ENCODE results near the gene SYT2.

SYT2 gene

DNA sequence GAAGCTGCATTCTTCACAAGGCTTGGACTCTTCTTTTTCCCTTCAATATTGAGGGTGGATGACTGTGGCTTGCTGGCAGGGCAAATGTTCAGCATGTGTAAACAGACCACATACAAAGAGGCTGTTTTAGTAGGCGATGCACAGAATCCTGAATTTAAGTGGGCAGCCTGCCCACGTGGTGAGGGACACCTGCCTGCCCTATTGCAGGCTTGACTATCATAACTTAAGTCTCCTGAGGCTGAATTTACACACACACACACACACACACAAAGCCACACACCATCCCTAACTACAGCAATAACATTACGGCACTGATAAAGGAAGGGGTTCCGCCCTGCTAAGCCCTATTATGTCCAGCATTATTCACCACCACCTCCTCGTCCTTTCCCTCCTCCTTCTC is 15.9 kb downstream of the SYT2 start:
- H3K27me3 ChIP-seq, result peaks cover 0 to 47% of the 10 kb centered on the region in 2 donors
- H3K9me3 ChIP-seq, result no peaks in the 10 kb centered on the region
- TF ChIP-seq, protein P1, sequence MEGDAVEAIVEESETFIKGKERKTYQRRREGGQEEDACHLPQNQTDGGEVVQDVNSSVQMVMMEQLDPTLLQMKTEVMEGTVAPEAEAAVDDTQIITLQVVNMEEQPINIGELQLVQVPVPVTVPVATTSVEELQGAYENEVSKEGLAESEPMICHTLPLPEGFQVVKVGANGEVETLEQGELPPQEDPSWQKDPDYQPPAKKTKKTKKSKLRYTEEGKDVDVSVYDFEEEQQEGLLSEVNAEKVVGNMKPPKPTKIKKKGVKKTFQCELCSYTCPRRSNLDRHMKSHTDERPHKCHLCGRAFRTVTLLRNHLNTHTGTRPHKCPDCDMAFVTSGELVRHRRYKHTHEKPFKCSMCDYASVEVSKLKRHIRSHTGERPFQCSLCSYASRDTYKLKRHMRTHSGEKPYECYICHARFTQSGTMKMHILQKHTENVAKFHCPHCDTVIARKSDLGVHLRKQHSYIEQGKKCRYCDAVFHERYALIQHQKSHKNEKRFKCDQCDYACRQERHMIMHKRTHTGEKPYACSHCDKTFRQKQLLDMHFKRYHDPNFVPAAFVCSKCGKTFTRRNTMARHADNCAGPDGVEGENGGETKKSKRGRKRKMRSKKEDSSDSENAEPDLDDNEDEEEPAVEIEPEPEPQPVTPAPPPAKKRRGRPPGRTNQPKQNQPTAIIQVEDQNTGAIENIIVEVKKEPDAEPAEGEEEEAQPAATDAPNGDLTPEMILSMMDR (IDR thresholded peaks at IDR 0.05), result no peak
- intact Hi-C loops (cut with DNase I; ENCODE audit: low total_unique reads), result no loop called here
- no peak overlapping the region for H3K27ac ChIP-seq
- H3K4me1 ChIP-seq, result no peaks in the 10 kb centered on the region
- no peaks in the 10 kb centered on the region for H3K36me3 ChIP-seq
- H3K4me3 ChIP-seq, result no peak overlapping the region
- peak in 1 of 2 donors; percentile 24 for DNase-seq

DNA sequence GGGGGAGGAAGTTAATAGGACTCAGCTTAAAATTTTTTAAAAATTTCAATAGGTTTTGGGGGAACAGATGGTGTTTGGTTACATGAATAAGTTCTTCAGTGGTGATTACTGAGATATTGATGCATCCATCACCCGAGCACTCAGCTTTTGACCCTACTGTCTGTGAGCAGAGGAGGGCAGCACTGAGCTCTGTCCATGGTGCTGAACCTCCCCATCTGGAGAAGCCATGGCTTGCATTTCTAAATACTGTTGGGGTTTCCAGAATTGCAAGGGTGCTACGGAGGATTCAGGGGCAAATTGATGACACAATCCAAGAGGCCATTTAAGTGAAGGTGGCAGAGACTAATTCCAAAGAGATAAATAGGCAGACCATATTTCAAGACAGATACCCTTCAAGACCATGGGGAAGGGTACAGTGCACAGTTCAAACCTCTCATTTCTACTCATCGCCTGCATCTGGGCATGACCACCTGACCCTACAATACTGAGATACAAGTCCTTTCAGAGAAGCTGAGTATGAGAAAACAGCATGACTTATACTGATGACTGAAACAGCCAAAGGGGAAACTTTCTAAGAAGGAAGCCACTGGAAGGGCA is 17.2 kb downstream of the SYT2 start:
- Histone ChIP-seq H3K9me3 (no peaks in the 10 kb centered on the region), H3K27me3 (peaks cover 0 to 48% of the 10 kb centered on the region in 2 donors), H3K4me3 (no peak overlapping the region), H3K27ac (no peak overlapping the region), H3K36me3 (no peaks in the 10 kb centered on the region), H3K4me1 (no peaks in the 10 kb centered on the region)
- peak; percentile 61 to 62 for DNase-seq
- intact Hi-C loops (cut with DNase I; ENCODE audit: low total_unique reads), result no loop called here
- TF ChIP-seq, protein P1 (IDR thresholded peaks at IDR 0.05), result peak; percentile 9 to 36

DNA sequence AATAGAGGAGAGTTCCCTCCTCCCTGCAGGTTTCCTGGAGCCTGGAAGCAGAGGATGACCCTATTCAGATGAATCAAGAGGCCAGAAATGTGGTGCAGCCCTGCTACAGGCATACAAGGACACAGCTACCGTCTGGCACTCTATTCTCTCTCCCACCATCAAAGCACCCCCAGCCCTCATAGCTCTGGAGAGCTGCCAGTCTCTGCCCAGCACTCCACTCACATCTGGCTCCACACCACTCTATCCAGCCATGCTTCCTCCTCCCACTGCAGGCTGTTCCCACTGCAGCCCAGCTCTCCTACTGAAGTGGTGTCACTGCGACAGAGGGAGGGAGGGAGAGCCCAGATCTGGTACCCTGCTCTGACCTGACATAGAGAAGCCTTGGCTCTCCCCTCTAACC is 18.4 kb downstream of the SYT2 start:
- no peak overlapping the region for H3K27ac ChIP-seq
- intact Hi-C loops (cut with DNase I; ENCODE audit: low total_unique reads), result no loop called here
- no peaks in the 10 kb centered on the region for H3K9me3 ChIP-seq
- TF ChIP-seq, protein P1 (IDR thresholded peaks at IDR 0.05), result no peak
- H3K36me3 ChIP-seq, result no peaks in the 10 kb centered on the region
- no peak for DNase-seq
- no peaks in the 10 kb centered on the region for H3K4me1 ChIP-seq
- H3K27me3 ChIP-seq, result peaks cover 0 to 41% of the 10 kb centered on the region in 2 donors
- no peak overlapping the region for H3K4me3 ChIP-seq

DNA sequence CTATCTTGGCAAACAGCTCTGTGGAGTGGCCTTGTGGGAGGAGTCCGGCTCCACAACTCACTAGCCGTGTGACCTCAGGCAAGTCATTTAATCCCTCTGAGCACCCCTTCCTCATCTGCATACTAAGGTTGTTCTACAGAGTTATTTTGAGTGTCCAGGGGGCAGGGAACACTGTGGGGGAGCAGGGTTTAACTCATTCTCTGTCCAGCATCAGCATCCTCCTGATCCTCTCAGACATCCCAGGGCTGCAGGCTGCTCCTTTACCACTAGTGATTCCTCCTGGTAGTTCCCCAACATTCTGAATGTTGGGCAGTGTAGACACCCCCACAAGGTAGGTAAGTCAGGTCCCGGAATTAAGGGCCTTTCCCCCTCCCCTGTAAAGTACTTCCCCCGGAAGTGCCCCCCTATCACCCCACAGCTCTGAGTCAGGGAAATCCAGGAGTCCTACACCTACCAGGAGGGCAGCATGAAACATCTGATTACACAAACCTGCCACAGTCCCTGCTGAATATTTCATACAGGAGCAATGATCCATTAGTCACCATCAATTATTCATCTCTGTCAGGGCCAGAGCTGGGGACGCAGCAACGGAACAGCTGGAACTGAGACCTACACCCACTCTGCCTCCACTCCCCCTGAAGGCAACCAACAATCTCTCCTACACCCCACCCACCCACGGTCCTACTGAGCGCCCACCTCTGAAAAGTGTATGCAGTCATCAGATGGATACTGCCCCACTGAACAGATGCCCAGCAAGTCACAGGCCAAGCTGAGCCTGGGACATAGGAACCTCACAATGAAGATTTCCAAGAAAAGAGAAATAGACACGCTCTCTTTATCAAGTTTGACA is 20.5 kb downstream of the SYT2 start:
- DNase-seq, result peak in 1 of 2 donors; percentile 29
- intact Hi-C loops (cut with DNase I; ENCODE audit: low total_unique reads), result no loop called here
- Histone ChIP-seq H3K4me1 (no peaks in the 10 kb centered on the region), H3K27me3 (peaks cover 0 to 40% of the 10 kb centered on the region in 2 donors), H3K27ac (no peak overlapping the region), H3K36me3 (no peaks in the 10 kb centered on the region), H3K4me3 (no peak overlapping the region), H3K9me3 (no peaks in the 10 kb centered on the region)
- TF ChIP-seq, protein P1 (IDR thresholded peaks at IDR 0.05), result no peak

DNA sequence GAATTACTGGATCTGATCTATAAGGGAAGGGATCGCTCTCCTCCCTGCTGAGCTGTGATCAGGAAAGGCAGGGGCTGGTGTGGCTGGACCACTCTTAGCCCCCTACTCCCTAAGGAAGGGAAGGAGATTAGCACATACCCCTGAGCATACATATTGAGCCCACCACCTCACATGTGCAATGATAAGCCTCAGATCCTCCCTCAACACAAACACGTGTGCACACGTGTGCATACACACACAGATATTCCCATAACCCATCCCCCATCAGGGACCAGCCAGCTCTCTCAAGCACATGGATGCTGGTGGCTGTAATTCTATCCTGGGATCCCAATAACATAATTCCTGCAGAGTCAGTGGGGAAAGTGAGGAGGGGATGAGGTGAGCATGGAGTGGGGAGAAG is 21.2 kb downstream of the SYT2 start:
- Histone ChIP-seq H3K27ac (no peak overlapping the region), H3K9me3 (no peaks in the 10 kb centered on the region), H3K36me3 (no peaks in the 10 kb centered on the region), H3K4me1 (no peaks in the 10 kb centered on the region), H3K4me3 (no peak overlapping the region), H3K27me3 (peaks cover 0 to 34% of the 10 kb centered on the region in 2 donors)
- DNase-seq, result peak in 1 of 2 donors; percentile 29
- TF ChIP-seq, protein P1 (IDR thresholded peaks at IDR 0.05), result no peak
- intact Hi-C loops (cut with DNase I; ENCODE audit: low total_unique reads), result no loop called here
